SK-N-SH (cell line): ENCODE measurements around the gene GSTO2. TPM values are rescaled to one million over a fixed set of nuclear protein-coding genes. Genes with fewer than 3 reads are reported as not detected.
A peak's percentile ranks its signal among the peaks of the same experiment; 100 is the strongest.

Experiments used
- CTCF ChIA-PET: fragments of 300-600, 350-600 bp; formaldehyde crosslinking; extraction: SDS; loops from one replicate; lab custom pipeline; 2021; lab: Yijun Ruan, JAX
- POLR2A ChIA-PET: fragments of 350-600 bp; sonication (Branson Sonifier 250); formaldehyde crosslinking; extraction: SDS; loops from one replicate; lab custom pipeline; 2020; ENCODE audit warnings: antibody characterized with exemption, inconsistent platforms; lab: Yijun Ruan, JAX
- DNase-seq: peaks from one replicate; pipeline ENCODE4 v3.0.0; 2012
- H2AFZ ChIP-seq: fragments of 200-600 bp; sonication (generic); 2 replicates; pipeline ENCODE4 v1.8.1; 2016; ENCODE audit warnings: antibody characterized with exemption, mild to moderate bottlenecking, low read depth
- H3F3A ChIP-seq: fragments of 200-600 bp; sonication (generic); replicated peaks from 2 replicates; pipeline ENCODE3; 2016; ENCODE audit warnings: antibody characterized with exemption, mild to moderate bottlenecking; ENCODE audit not compliant: insufficient read depth
- H3K27ac ChIP-seq, 2 experiments: fragments of 200-500 bp in 1 of 2; fragments of 200-600 bp in 1 of 2; sonication (Bioruptor generic) in 1 of 2; sonication (generic), shearing (Covaris generic) in 1 of 2; 2 replicates each; pipeline versions ENCODE4 v1.5.1 to v1.6.1; 2014 to 2016; ENCODE audit warnings: low read depth in 2 of 2, inconsistent platforms in 1 of 2, low read length in 1 of 2, mild to moderate bottlenecking in 1 of 2, mixed read lengths in 1 of 2
- H3K27me3 ChIP-seq: fragments of 200-600 bp; sonication (generic), shearing (Covaris generic); 2 replicates; pipeline ENCODE4 v1.6.1; 2016; ENCODE audit warnings: mixed run types; ENCODE audit not compliant: insufficient read depth
- H3K36me3 ChIP-seq, 2 experiments: fragments of 200-500 bp in 1 of 2; fragments of 200-600 bp in 1 of 2; sonication (Bioruptor generic) in 1 of 2; sonication (generic) in 1 of 2; replicated peaks in 1 of 2; 2 replicates each; pipeline versions ENCODE3 to v1.5.1; 2014 to 2016; ENCODE audit warnings: low read length in 1 of 2, mild to moderate bottlenecking in 1 of 2; ENCODE audit not compliant: insufficient read depth in 2 of 2, control insufficient read depth in 1 of 2
- H3K4me1 ChIP-seq, 2 experiments: fragments of 200-500 bp in 1 of 2; fragments of 200-600 bp in 1 of 2; sonication (Bioruptor generic) in 1 of 2; sonication (generic), shearing (Covaris generic) in 1 of 2; 2 replicates each; pipeline versions ENCODE4 v1.5.1 to v1.6.1; 2014 to 2016; ENCODE audit warnings: low read depth in 1 of 2, low read length in 1 of 2, mixed run types in 1 of 2; ENCODE audit not compliant: insufficient read depth in 2 of 2, control insufficient read depth in 1 of 2
- H3K4me2 ChIP-seq: fragments of 200-600 bp; sonication (generic), shearing (Covaris generic); 2 replicates; pipeline ENCODE4 v1.6.1; 2017; ENCODE audit warnings: mixed run types
- H3K4me3 ChIP-seq, 2 experiments: fragments of 200-500 bp in 1 of 2; fragments of 200-600 bp in 1 of 2; sonication (Bioruptor generic) in 1 of 2; sonication (generic), shearing (Covaris generic) in 1 of 2; 2 replicates each; pipeline versions ENCODE4 v1.5.1 to v1.8.1; 2014 to 2016; ENCODE audit warnings: low read depth in 2 of 2, inconsistent platforms in 1 of 2, low read length in 1 of 2, mild to moderate bottlenecking in 1 of 2, mixed read lengths in 1 of 2, moderate library complexity in 1 of 2
- H3K79me2 ChIP-seq: fragments of 200-600 bp; sonication (generic); 2 replicates; pipeline ENCODE4 v1.8.1; 2017; ENCODE audit warnings: mild to moderate bottlenecking; ENCODE audit not compliant: insufficient read depth
- H3K9ac ChIP-seq: fragments of 200-600 bp; sonication (generic); 2 replicates; pipeline ENCODE4 v1.6.1; 2017; ENCODE audit warnings: mixed run types
- H3K9me2 ChIP-seq: fragments of 200-600 bp; sonication (generic); 2 replicates; pipeline ENCODE4 v1.6.1; 2017; ENCODE audit warnings: mixed run types
- H3K9me3 ChIP-seq: fragments of 200-600 bp; sonication (generic); 2 replicates; pipeline ENCODE4 v1.6.1; 2017; ENCODE audit warnings: mixed run types, mild to moderate bottlenecking, moderate library complexity
- H4K20me1 ChIP-seq: fragments of 200-600 bp; sonication (generic); 2 replicates; pipeline ENCODE4 v1.6.1; 2017; ENCODE audit warnings: mild to moderate bottlenecking, mixed run types; ENCODE audit not compliant: insufficient read depth
- CHD2 ChIP-seq: fragments of 150-350 bp; IDR thresholded peaks from 2 replicates; pipeline ENCODE4 v1.6.1; 2018; ENCODE audit warnings: low read length; ENCODE audit not compliant: partially characterized antibody
- ELF1 ChIP-seq: IDR thresholded peaks from 2 replicates; pipeline ENCODE4 v1.4.0; 2012
- FOXM1 ChIP-seq: IDR thresholded peaks from 2 replicates; pipeline ENCODE4 v1.4.0; 2012; ENCODE audit warnings: low read depth, mild to moderate bottlenecking
- GABPA ChIP-seq: IDR thresholded peaks from 2 replicates; pipeline ENCODE4 v1.4.0; 2012; ENCODE audit warnings: low read depth, mild to moderate bottlenecking
- GATA2 ChIP-seq: sonication (generic); formaldehyde crosslinking; IDR thresholded peaks from 2 replicates; pipeline ENCODE4 v1.5.0; 2020; ENCODE audit warnings: mild to moderate bottlenecking, missing genetic modification reagents
- TCF12 ChIP-seq: IDR thresholded peaks from 2 replicates; pipeline ENCODE4 v1.4.0; 2012
- WGBS: methylation state at CpG from one replicate; pipeline ENCODE4 v1.1.6; 2017; ENCODE audit warnings: low lambda C conversion rate; 5-methylcytosine and 5-hydroxymethylcytosine counted together
- polyA plus RNA-seq, 3 experiments: library from polyadenylated mRNA; depleted of rRNA; stranded (reverse); fragments of >200 nt; gene quantifications; 2 replicates each; pipeline ENCODE4 v1.2.3, GENCODE V29; 2012
- TF ChIP-seq, protein P1 (sequence below): fragments of 200-600 bp; sonication (generic); IDR thresholded peaks from 2 replicates; pipeline ENCODE4 v1.6.1; 2017; ENCODE audit warnings: antibody characterized with exemption, mild to moderate bottlenecking, moderate library complexity
- TF ChIP-seq, protein P2 (sequence below): IDR thresholded peaks from 2 replicates; pipeline ENCODE4 v1.4.0; 2012; ENCODE audit warnings: low read depth, borderline replicate concordance
- TF ChIP-seq, protein P3 (sequence below): fragments of 150-350 bp; IDR thresholded peaks from 2 replicates; pipeline ENCODE4 v1.6.1; 2016; ENCODE audit warnings: mild to moderate bottlenecking, low read depth, low read length

Gene GSTO2
- polyA plus RNA-seq, 1 of the 3 experiments (the other 2 are of a cell fraction), result 0.49 TPM

DNA sequence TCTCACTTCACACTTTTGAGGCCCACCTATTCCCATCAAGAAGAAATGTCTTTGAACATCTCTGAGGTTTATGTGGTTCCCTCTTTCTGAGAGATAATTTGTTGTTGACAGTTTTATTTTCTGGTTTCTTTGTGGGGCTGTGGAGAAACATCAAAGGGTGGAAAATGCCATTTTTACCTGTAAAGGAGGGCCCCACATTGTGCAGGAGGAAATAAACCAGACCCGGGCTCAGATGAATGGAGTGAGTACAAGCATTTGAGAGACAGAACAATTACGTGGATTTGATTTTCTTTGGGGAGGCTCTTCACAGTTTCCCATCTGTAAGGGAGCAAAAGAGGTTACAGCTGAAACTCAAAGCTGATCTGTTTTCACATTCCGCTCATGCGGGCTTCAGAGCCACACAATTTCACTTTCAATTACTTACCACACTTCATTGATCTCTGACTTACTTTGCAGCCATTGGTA, 39.5 kb downstream of the GSTO2 start:
- Histone ChIP-seq H3K79me2 (peaks cover 34% of the 10 kb centered on the region), H3K9me3 (no peaks in the 10 kb centered on the region), H3K27ac (peak overlapping the region in 1 of 2 experiments; percentile 26; a peak in 1 of 4 replicates)
- 97% methylated on average over 4 of the region's 4 CpGs for WGBS
- TF ChIP-seq GABPA (no peak), CHD2 (no peak), GATA2 (CRISPR knock-in tag) (no peak), FOXM1 (no peak), TCF12 (no peak), ELF1 (no peak)
- TF ChIP-seq, protein P1, sequence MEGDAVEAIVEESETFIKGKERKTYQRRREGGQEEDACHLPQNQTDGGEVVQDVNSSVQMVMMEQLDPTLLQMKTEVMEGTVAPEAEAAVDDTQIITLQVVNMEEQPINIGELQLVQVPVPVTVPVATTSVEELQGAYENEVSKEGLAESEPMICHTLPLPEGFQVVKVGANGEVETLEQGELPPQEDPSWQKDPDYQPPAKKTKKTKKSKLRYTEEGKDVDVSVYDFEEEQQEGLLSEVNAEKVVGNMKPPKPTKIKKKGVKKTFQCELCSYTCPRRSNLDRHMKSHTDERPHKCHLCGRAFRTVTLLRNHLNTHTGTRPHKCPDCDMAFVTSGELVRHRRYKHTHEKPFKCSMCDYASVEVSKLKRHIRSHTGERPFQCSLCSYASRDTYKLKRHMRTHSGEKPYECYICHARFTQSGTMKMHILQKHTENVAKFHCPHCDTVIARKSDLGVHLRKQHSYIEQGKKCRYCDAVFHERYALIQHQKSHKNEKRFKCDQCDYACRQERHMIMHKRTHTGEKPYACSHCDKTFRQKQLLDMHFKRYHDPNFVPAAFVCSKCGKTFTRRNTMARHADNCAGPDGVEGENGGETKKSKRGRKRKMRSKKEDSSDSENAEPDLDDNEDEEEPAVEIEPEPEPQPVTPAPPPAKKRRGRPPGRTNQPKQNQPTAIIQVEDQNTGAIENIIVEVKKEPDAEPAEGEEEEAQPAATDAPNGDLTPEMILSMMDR, result no peak
- TF ChIP-seq, protein P2, sequence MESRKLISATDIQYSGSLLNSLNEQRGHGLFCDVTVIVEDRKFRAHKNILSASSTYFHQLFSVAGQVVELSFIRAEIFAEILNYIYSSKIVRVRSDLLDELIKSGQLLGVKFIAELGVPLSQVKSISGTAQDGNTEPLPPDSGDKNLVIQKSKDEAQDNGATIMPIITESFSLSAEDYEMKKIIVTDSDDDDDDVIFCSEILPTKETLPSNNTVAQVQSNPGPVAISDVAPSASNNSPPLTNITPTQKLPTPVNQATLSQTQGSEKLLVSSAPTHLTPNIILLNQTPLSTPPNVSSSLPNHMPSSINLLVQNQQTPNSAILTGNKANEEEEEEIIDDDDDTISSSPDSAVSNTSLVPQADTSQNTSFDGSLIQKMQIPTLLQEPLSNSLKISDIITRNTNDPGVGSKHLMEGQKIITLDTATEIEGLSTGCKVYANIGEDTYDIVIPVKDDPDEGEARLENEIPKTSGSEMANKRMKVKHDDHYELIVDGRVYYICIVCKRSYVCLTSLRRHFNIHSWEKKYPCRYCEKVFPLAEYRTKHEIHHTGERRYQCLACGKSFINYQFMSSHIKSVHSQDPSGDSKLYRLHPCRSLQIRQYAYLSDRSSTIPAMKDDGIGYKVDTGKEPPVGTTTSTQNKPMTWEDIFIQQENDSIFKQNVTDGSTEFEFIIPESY, result no peak
- TF ChIP-seq, protein P3, sequence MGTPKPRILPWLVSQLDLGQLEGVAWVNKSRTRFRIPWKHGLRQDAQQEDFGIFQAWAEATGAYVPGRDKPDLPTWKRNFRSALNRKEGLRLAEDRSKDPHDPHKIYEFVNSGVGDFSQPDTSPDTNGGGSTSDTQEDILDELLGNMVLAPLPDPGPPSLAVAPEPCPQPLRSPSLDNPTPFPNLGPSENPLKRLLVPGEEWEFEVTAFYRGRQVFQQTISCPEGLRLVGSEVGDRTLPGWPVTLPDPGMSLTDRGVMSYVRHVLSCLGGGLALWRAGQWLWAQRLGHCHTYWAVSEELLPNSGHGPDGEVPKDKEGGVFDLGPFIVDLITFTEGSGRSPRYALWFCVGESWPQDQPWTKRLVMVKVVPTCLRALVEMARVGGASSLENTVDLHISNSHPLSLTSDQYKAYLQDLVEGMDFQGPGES, result no peak
- TF ChIP-seq, all 33 proteins: peak for 0
- no peak overlapping the region for H2AFZ ChIP-seq
- H3K36me3 ChIP-seq, result peaks cover 14 to 17% of the 10 kb centered on the region in 2 experiments
- H3K27me3 ChIP-seq, result no peaks in the 10 kb centered on the region
- peaks cover 7% of the 10 kb centered on the region; the same call in 1 of the 2 replicates for H4K20me1 ChIP-seq
- peaks cover 24% of the 10 kb centered on the region for H3F3A ChIP-seq
- no peak for DNase-seq
- CTCF ChIA-PET, result interaction anchor here (3.5 to 10.3 kb wide), 3 partner anchors 15 to 43 kb away, joined by 20 to 152 read pairs (median 101); partner anchors contain the start of gene CFAP58
- no peaks in the 10 kb centered on the region for H3K9me2 ChIP-seq
- POLR2A ChIA-PET, result no interaction called here
- peaks cover 10 to 19% of the 10 kb centered on the region in 2 experiments; a peak in 3 of 4 replicates for H3K4me1 ChIP-seq
- no peak overlapping the region for H3K4me3 ChIP-seq
- no peak overlapping the region for H3K4me2 ChIP-seq
- H3K9ac ChIP-seq, result no peak overlapping the region
